GM13977 (cell line): ENCODE results near the gene CD3G.
"Not testable (repeated sequence)": the region's sequence is repeated elsewhere in the genome, so short reads cannot be mapped to it uniquely, and the experiment has no call there.

Source experiments
- DNase-seq: peaks from one replicate; pipeline ENCODE4 v3.0.0; 2012; ENCODE audit warnings: low spot score
- in situ Hi-C: fragments of 300-500 bp; cut with MboI; formaldehyde crosslinking; loops from one replicate; pipeline ENCODE4 v1.12.0; 2022; ENCODE audit warnings: low sequenced_read_pairs, low pct_unique_long_range_greater_than_20kb, mixed read lengths, inconsistent platforms; ENCODE audit not compliant: unreplicated experiment
- TF ChIP-seq, protein P1 (sequence below): IDR thresholded peaks from 2 replicates; pipeline ENCODE4 v1.5.1; 2012; ENCODE audit warnings: mild to moderate bottlenecking, control low read depth; ENCODE audit not compliant: insufficient read depth; ENCODE audit errors: extremely low read depth, missing control alignments

Gene CD3G

GRCh38 chr11:118305726-118306125 lies 38.4 kb upstream of the CD3G start:
- TF ChIP-seq, protein P1, sequence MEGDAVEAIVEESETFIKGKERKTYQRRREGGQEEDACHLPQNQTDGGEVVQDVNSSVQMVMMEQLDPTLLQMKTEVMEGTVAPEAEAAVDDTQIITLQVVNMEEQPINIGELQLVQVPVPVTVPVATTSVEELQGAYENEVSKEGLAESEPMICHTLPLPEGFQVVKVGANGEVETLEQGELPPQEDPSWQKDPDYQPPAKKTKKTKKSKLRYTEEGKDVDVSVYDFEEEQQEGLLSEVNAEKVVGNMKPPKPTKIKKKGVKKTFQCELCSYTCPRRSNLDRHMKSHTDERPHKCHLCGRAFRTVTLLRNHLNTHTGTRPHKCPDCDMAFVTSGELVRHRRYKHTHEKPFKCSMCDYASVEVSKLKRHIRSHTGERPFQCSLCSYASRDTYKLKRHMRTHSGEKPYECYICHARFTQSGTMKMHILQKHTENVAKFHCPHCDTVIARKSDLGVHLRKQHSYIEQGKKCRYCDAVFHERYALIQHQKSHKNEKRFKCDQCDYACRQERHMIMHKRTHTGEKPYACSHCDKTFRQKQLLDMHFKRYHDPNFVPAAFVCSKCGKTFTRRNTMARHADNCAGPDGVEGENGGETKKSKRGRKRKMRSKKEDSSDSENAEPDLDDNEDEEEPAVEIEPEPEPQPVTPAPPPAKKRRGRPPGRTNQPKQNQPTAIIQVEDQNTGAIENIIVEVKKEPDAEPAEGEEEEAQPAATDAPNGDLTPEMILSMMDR = no peak
- in situ Hi-C loops = no loop called here
- no peak for DNase-seq

GRCh38 chr11:118306556-118306955 lies 37.6 kb upstream of the CD3G start:
- TF ChIP-seq, protein P1 = no peak
- in situ Hi-C loops = no loop called here
- DNase-seq = no peak

DNA sequence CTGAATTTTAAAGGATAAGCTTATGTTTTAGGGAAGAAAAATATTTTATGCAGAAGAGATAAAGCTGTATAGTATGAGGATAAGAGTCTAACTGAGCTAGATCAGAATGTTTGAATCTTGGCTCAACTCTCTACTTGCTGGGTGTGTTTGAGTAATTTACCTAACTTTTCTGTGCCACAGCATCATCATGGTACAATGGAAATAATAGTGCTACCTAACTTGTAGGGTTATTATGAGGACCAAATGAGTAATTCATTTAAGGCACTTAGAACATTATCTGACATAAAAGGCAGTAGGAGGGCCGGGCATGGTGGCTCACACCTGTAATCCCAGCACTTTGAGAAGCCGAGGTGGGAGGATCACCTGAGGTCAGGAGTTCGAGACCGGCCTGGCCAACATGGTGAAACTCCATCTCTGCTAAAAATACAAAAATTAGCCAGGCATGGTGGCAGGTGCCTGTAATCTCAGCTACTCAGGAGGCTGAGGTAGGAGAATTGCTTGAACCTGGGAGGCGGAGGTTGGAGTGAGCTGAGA lies 35.1 kb upstream of the CD3G start:
- DNase-seq, in situ Hi-C loops: not testable (repeated sequence)

DNA sequence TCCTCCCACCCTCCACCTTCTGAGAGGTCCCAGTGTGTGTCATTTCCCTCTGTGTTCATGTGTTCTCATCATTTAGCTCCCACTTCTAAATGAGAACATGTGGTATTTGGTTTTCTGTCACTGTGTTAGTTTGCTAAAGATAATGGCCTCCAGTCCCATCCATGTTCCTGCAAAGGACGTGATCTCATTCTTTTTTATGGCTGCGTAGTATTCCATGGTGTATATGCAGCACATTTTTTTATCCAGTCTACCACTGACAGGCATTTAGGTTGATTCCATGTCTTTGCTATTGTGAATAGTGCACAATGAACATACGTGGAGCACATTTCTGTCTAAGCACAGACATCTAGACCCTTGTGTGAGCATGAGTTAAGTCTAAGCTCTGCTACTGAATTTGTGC lies 33.9 kb upstream of the CD3G start:
- TF ChIP-seq, protein P1 = no peak
- in situ Hi-C loops = no loop called here
- DNase-seq = no peak

DNA sequence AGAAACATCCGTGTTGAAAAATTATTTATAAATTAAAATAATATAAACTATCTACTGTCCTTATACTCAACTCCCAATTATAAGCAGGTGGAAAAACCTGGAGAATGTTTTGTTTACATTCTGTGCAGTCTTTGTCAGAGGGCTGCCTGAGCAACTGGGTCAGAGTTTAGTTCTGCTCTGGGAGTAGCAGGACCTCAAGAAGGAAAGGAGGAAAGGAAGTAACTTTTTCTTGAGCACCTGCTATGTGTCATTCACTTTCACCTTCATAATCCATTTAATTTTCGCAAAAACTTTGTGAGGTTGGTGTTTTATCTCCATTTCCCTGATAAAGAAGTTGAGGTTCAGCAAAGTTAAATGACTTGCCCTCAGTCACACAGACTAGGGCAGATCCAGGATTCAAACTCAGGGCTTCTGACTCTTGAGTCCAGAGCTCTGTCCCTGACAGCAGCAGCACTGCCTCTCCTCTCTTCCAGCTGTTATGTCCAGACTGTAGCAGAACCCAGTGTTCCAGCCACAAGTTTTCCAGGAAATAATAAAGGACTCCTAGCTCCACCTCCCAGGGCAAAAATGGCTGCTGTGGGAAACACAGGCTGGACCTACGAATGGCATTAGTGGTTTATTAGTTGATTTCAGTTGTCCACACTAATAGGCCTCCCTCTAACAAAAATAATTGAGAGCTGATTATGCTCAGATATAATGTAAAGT lies 33.2 kb upstream of the CD3G start:
- no peak for DNase-seq
- TF ChIP-seq, protein P1 = no peak

DNA sequence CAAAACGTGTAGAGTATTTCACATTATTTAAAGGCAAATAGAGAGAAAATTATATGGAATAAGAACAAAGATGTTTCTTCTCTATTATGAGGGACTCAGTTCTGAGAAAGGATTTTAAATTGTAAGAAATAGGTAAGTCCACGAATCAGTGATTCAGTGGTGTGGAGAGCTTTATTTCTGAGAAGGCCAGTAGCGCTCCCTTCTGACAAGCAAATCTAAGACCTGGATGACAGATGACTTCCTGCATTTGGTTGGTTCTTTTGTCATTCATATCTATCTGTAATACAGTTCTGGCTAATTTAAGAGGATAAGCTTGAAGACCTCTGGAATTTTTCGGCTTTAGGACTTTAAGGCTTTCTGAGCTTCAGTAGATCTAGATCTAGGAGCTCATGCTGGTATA lies 32.6 kb upstream of the CD3G start:
- TF ChIP-seq, protein P1 = no peak
- DNase-seq = no peak
- in situ Hi-C loops = no loop called here

More for the DNA sequence above, 33.2 kb upstream of the CD3G start:
- in situ Hi-C loops = no loop called here

GRCh38 chr11:118312328-118312727 lies 31.8 kb upstream of the CD3G start:
- in situ Hi-C loops = no loop called here
- DNase-seq = no peak
- TF ChIP-seq, protein P1 = no peak
